HepG2 (cell line): ENCODE results near the gene ENTPD2. TPM values are rescaled to one million over a fixed set of nuclear protein-coding genes. Genes with fewer than 3 reads are reported as not detected.

Experiments used
- ARHGAP35 ChIP-seq: sonication (generic); formaldehyde crosslinking; IDR thresholded peaks from 2 replicates; pipeline ENCODE4 v1.9.0; 2022; ENCODE audit warnings: mild to moderate bottlenecking, inconsistent platforms, moderate library complexity, missing genetic modification reagents, borderline replicate concordance
- CCAR2 ChIP-seq: fragments of 200-400 bp; formaldehyde crosslinking; optimal IDR thresholded peaks from 2 replicates; pipeline ENCODE3; 2018; ENCODE audit warnings: low read depth, mild to moderate bottlenecking, low read length, moderate library complexity
- DBP ChIP-seq: sonication (generic); formaldehyde crosslinking; IDR thresholded peaks from 2 replicates; pipeline ENCODE4 v1.4.0; 2020; ENCODE audit warnings: missing genetic modification reagents; ENCODE audit errors: not compliant biosample characterization
- E2F1 ChIP-seq: sonication (generic); formaldehyde crosslinking; IDR thresholded peaks from 2 replicates; pipeline ENCODE4 v1.5.0; 2020; ENCODE audit warnings: missing genetic modification reagents
- ELF1 ChIP-seq: sonication (generic); formaldehyde crosslinking; IDR thresholded peaks from 2 replicates; pipeline ENCODE4 v1.4.0; 2020; ENCODE audit warnings: missing genetic modification reagents
- HMGXB4 ChIP-seq, 2 experiments: sonication (generic) in 1 of 2; formaldehyde crosslinking in 1 of 2; IDR thresholded peaks; 2 replicates each; pipeline versions ENCODE4 v1.4.0 to v1.6.1; 2018 to 2020; ENCODE audit warnings: missing genetic modification reagents in 2 of 2, borderline replicate concordance in 1 of 2, low read depth in 1 of 2, mild to moderate bottlenecking in 1 of 2, missing biosample characterization in 1 of 2
- HNF1B ChIP-seq: sonication (generic); formaldehyde crosslinking; IDR thresholded peaks from 2 replicates; pipeline ENCODE4 v1.5.1; 2020; ENCODE audit warnings: mild to moderate bottlenecking, moderate library complexity, missing genetic modification reagents
- KLF12 ChIP-seq: sonication (generic); formaldehyde crosslinking; IDR thresholded peaks from 2 replicates; pipeline ENCODE4 v1.4.0; 2020; ENCODE audit warnings: missing genetic modification reagents, borderline replicate concordance
- KLF16 ChIP-seq, 2 experiments: sonication (generic) in 1 of 2; formaldehyde crosslinking in 1 of 2; IDR thresholded peaks; 2 replicates each; pipeline versions ENCODE4 v1.6.1 to v1.8.0; 2016 to 2023; ENCODE audit warnings: missing genetic modification reagents in 2 of 2, missing compliant biosample characterization in 1 of 2
- MYPOP ChIP-seq: sonication (generic); formaldehyde crosslinking; IDR thresholded peaks from 2 replicates; pipeline ENCODE4 v1.8.1; 2023; ENCODE audit warnings: mild to moderate bottlenecking, moderate library complexity, missing genetic modification reagents
- NRL ChIP-seq: sonication (generic); formaldehyde crosslinking; IDR thresholded peaks from 2 replicates; pipeline ENCODE4 v1.5.0; 2020; ENCODE audit warnings: missing genetic modification reagents, mild to moderate bottlenecking, moderate library complexity, borderline replicate concordance
- SMAD9 ChIP-seq: sonication (generic); formaldehyde crosslinking; IDR thresholded peaks from 2 replicates; pipeline ENCODE4 v1.5.1; 2020; ENCODE audit warnings: mild to moderate bottlenecking, missing genetic modification reagents
- SUZ12 ChIP-seq: fragments of 150-350 bp; IDR thresholded peaks from 2 replicates; pipeline ENCODE4 v1.6.1; 2014; ENCODE audit warnings: low read depth, low read length
- TRIM22 ChIP-seq: fragments of 450-650 bp; IDR thresholded peaks from 2 replicates; pipeline ENCODE4 v1.6.1; 2017
- XRCC5 ChIP-seq: fragments of 200-400 bp; formaldehyde crosslinking; optimal IDR thresholded peaks from 2 replicates; pipeline ENCODE3; 2017; ENCODE audit warnings: mild to moderate bottlenecking, low read length
- YY1 ChIP-seq: IDR thresholded peaks from 2 replicates; pipeline ENCODE4 v1.6.1; 2011; ENCODE audit warnings: low read length, low read depth, moderate library complexity, mild to moderate bottlenecking; ENCODE audit not compliant: insufficient read depth, insufficient replicate concordance
- ZNF143 ChIP-seq: sonication (generic); formaldehyde crosslinking; IDR thresholded peaks from 2 replicates; pipeline ENCODE4 v1.4.0; 2020; ENCODE audit warnings: missing genetic modification reagents
- ZNF230 ChIP-seq: sonication (generic); formaldehyde crosslinking; IDR thresholded peaks from 2 replicates; pipeline ENCODE4 v1.4.0; 2020; ENCODE audit warnings: mild to moderate bottlenecking, missing genetic modification reagents
- ZNF577 ChIP-seq: sonication (generic); formaldehyde crosslinking; IDR thresholded peaks from 2 replicates; pipeline ENCODE4 v1.4.0; 2020; ENCODE audit warnings: mild to moderate bottlenecking, low read depth, missing genetic modification reagents, borderline replicate concordance
- ZNF841 ChIP-seq: sonication (generic); formaldehyde crosslinking; IDR thresholded peaks from 2 replicates; pipeline ENCODE4 v1.8.1; 2023; ENCODE audit warnings: missing genetic modification reagents, borderline replicate concordance
- polyA plus RNA-seq, 8 experiments: library from polyadenylated mRNA; depleted of rRNA in 3 of 8; stranded (reverse) in 7 of 8; unstranded in 1 of 8; fragments of >200 nt; fragmentation: Illumina TruSeq in 4 of 8; extraction: Trizol in 4 of 8; gene quantifications; 2 replicates each; pipeline versions ENCODE4 v1.2.1 to v1.2.3, GENCODE V29; 2011 to 2016; ENCODE audit warnings: low read depth in 4 of 8, missing spikeins in 1 of 8, mixed read lengths in 1 of 8; ENCODE audit not compliant: insufficient read depth in 1 of 8
- total RNA-seq, 5 experiments: library from RNA; depleted of rRNA; stranded (reverse); fragments of >200 nt; fragmentation: Illumina TruSeq; extraction: Trizol; gene quantifications; 2 replicates each; pipeline ENCODE4 v1.2.3, GENCODE V29; 2016; ENCODE audit warnings: low read depth in 1 of 5

ENTPD2 gene
- total and polyA plus RNA-seq, 2 of the 13 experiments (the other 11 are each of a cell fraction or from before 2014, with no cell fraction given), result 0.95 to 3.2 TPM

GRCh38 chr9:137064027-137064879, 10.4 kb upstream of the ENTPD2 start (continued):
- TF ChIP-seq ZNF841 (CRISPR knock-in tag) (no peak), SMAD9 (CRISPR knock-in tag) (no peak), ELF1 (CRISPR knock-in tag) (peak; percentile 23; the same call in 1 of the 2 replicates), E2F1 (0 out of 2 replicates have a peak, but pooled peaks have one; percentile 24), KLF16 (CRISPR knock-in tag; IDR thresholded peaks at IDR 0.05) (0 out of 4 replicates have a peak, but pooled peaks of 1 of the 2 experiments have one; percentile 26), YY1 (no peak), DBP (CRISPR knock-in tag) (no peak), NRL (peak; percentile 49), MYPOP (no peak), CCAR2 (no peak), KLF12 (no peak), HNF1B (CRISPR knock-in tag) (0 out of 2 replicates have a peak, but pooled peaks have one; percentile 40), XRCC5 (peak; percentile 58), ZNF577 (no peak), ZNF230 (CRISPR knock-in tag) (no peak), ZNF143 (no peak), SUZ12 (no peak), HMGXB4 (CRISPR knock-in tag; IDR thresholded peaks at IDR 0.05; ENCODE audit: borderline replicate concordance in 1 of 2, low read depth in 1 of 2) (peak; percentile 37 to 63; a peak in 2 of 4 replicates), ARHGAP35 (CRISPR knock-in tag) (no peak), TRIM22 (no peak)
